ENCODE results near the gene PDE11A. TPM values are rescaled to one million over a fixed set of nuclear protein-coding genes. Genes with fewer than 3 reads are reported as not detected.

PDE11A gene
- total RNA-seq, 1 experiment from 2014 or later: 1.4 TPM

DNA sequence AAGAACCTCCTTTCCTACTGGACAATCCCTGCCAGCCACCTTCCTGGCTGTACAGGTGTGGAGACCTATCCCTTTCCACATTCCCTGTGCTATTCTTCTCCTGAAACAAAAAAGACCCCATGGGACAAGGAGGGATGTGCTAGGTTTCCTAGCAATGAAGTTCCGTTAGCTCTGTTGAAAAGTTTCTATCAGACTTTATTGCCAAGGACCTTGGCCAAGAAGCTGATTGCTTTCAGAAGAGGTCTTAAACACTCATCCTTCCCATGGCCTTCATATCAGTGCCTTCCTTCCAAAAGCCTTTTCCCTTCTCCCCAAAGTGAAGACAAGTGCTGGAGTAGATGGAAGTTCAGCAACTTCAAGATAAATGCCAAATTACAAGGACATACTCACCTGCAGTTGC lies 485.2 kb downstream of the PDE11A start:
- Mint-ChIP-seq H3K9me3 (ENCODE audit: low read depth, unreplicated experiment) (no peaks in the 10 kb centered on the region), H3K4me3 (ENCODE audit: low read depth, unreplicated experiment) (no peak overlapping the region), H3K4me1 (ENCODE audit: low read depth, unreplicated experiment) (no peaks in the 10 kb centered on the region), H3K27me3 (ENCODE audit: unreplicated experiment) (no peaks in the 10 kb centered on the region), H3K36me3 (ENCODE audit: insufficient read depth, unreplicated experiment) (no peaks in the 10 kb centered on the region), H3K27ac (ENCODE audit: unreplicated experiment) (no peak overlapping the region)
- DNase-seq: no peak
- intact Hi-C loops (cut with micrococcal nuclease; ENCODE audit: unreplicated experiment): no loop called here
- BruUV-seq (replicated peaks): no TSS peak
- TF ChIP-seq CTCF (IDR thresholded peaks at IDR 0.05; ENCODE audit: unreplicated experiment): no peak
- CTCF ChIA-PET: no interaction called here

GRCh38 chr2:177586154-177586553 lies 486.4 kb downstream of the PDE11A start:
- intact Hi-C loops (cut with micrococcal nuclease; ENCODE audit: unreplicated experiment): no loop called here
- no peak for DNase-seq
- Mint-ChIP-seq H3K4me1 (ENCODE audit: low read depth, unreplicated experiment) (no peaks in the 10 kb centered on the region), H3K4me3 (ENCODE audit: low read depth, unreplicated experiment) (no peak overlapping the region), H3K9me3 (ENCODE audit: low read depth, unreplicated experiment) (no peaks in the 10 kb centered on the region), H3K27me3 (ENCODE audit: unreplicated experiment) (no peaks in the 10 kb centered on the region), H3K27ac (ENCODE audit: unreplicated experiment) (no peak overlapping the region), H3K36me3 (ENCODE audit: insufficient read depth, unreplicated experiment) (no peaks in the 10 kb centered on the region)
- no peak for TF ChIP-seq CTCF (IDR thresholded peaks at IDR 0.05; ENCODE audit: unreplicated experiment)
- CTCF ChIA-PET: no interaction called here
- no TSS peak for BruUV-seq (replicated peaks)

- TF ChIP-seq CTCF (IDR thresholded peaks at IDR 0.05; ENCODE audit: unreplicated experiment): no peak
- CTCF ChIA-PET: interaction anchor here (0.5 kb wide), 1 partner anchor 308 kb away, joined by 4 read pairs; no protein-coding TSS in a partner anchor
- H3K27me3 Mint-ChIP-seq (ENCODE audit: unreplicated experiment): no peaks in the 10 kb centered on the region
- H3K36me3 Mint-ChIP-seq (ENCODE audit: insufficient read depth, unreplicated experiment): no peaks in the 10 kb centered on the region
- no peaks in the 10 kb centered on the region for H3K9me3 Mint-ChIP-seq (ENCODE audit: low read depth, unreplicated experiment)
- intact Hi-C loops (cut with micrococcal nuclease; ENCODE audit: unreplicated experiment): no loop called here
- BruUV-seq (replicated peaks): no TSS peak
- no peak overlapping the region for H3K27ac Mint-ChIP-seq (ENCODE audit: unreplicated experiment)
- H3K4me3 Mint-ChIP-seq (ENCODE audit: low read depth, unreplicated experiment): no peak overlapping the region
- no peak for DNase-seq
- no peaks in the 10 kb centered on the region for H3K4me1 Mint-ChIP-seq (ENCODE audit: low read depth, unreplicated experiment)
Observed at GRCh38 chr2:177585234-177585863, 487.2 kb downstream of the PDE11A start.

DNA sequence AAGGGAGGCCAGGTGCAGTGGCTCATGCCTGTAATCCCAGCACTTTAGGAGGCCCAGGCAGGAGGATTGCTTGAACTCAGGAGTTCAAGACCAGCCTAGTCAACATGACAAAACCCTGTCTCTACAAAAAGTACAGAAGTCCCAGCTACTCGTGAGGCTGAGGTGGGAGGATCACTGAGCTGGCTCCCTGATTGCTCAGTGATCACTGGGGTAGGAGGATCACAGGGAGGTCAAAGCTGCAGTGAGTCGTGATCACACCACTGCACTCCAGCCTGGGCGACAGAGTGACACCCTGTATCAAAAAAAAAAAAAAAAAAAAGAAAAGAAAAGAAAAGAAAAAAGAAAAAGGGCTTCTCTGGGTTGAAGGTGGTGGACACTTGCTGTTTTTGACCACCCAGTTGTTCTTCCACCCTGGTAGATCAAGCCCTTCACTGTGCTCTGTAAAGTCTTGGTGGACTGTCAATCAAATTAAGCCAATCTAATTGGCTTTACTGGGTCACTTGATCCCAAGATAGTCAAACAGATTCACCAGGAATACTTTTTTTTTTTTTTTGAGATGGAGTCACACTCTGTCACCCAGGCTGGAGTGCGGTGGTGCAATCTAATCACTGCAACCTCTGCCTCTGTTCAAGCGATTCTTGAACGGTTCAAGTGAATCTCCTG lies 488.4 kb downstream of the PDE11A start:
- Mint-ChIP-seq H3K36me3 (ENCODE audit: insufficient read depth, unreplicated experiment) (no peaks in the 10 kb centered on the region), H3K27me3 (ENCODE audit: unreplicated experiment) (no peaks in the 10 kb centered on the region), H3K4me3 (ENCODE audit: low read depth, unreplicated experiment) (no peak overlapping the region), H3K9me3 (ENCODE audit: low read depth, unreplicated experiment) (no peaks in the 10 kb centered on the region), H3K4me1 (ENCODE audit: low read depth, unreplicated experiment) (no peaks in the 10 kb centered on the region), H3K27ac (ENCODE audit: unreplicated experiment) (no peak overlapping the region)
- TF ChIP-seq CTCF (IDR thresholded peaks at IDR 0.05; ENCODE audit: unreplicated experiment): no peak
- CTCF ChIA-PET: no interaction called here
- no TSS peak for BruUV-seq (replicated peaks)
- intact Hi-C loops (cut with micrococcal nuclease; ENCODE audit: unreplicated experiment): no loop called here
- no peak for DNase-seq

Measured in Calu3 (cell line).